Fibroblast of skin of left biceps (primary cell): ENCODE data around the gene TRAPPC1.

Source experiments
- DNase-seq, 2 experiments: peaks; one replicate each; pipeline ENCODE4 v3.0.0-alpha.2; 2013; ENCODE audit warnings: low read depth in 2 of 2

The TRAPPC1 gene

GRCh38 chr17:7940743-7941142 is 9.0 kb upstream of the TRAPPC1 start:
- no peak for DNase-seq

- no peak for DNase-seq
Observed at GRCh38 chr17:7940034-7940433, 8.3 kb upstream of the TRAPPC1 start.

- no peak for DNase-seq
Observed at GRCh38 chr17:7935859-7936258, 4.1 kb upstream of the TRAPPC1 start.

- no peak for DNase-seq
Observed at GRCh38 chr17:7932949-7933348, 1.2 kb upstream of the TRAPPC1 start.

- DNase-seq: no peak
Observed at GRCh38 chr17:7932483-7932891, 741 bp upstream of the TRAPPC1 start.

GRCh38 chr17:7930841-7931631 is 710 bp downstream of the TRAPPC1 start:
- DNase-seq: no peak

- DNase-seq: peak; percentile 20 to 28
Observed at GRCh38 chr17:7929158-7930023, 2.4 kb downstream of the TRAPPC1 start, which contains the start of gene KCNAB3. Gene KCNAB3, minus strand, starts transcription at chr17:7929856. Its CDS starts 421 bp downstream, at chr17:7929435.

GRCh38 chr17:7927596-7927995 is 4.2 kb downstream of the TRAPPC1 start:
- DNase-seq: no peak

GRCh38 chr17:7922845-7923628 is 8.7 kb downstream of the TRAPPC1 start:
- DNase-seq: peak; percentile 57 to 64

GRCh38 chr17:7922269-7922844 is 9.4 kb downstream of the TRAPPC1 start:
- DNase-seq: no peak

GRCh38 chr17:7916808-7917207 is 14.9 kb downstream of the TRAPPC1 start:
- no peak for DNase-seq

GRCh38 chr17:7916385-7916682 is 15.4 kb downstream of the TRAPPC1 start:
- no peak for DNase-seq

- DNase-seq: peak; percentile 95 to 96
Observed at GRCh38 chr17:7915611-7916384, 15.9 kb downstream of the TRAPPC1 start, which contains the start of gene RNF227. Gene RNF227, minus strand, starts transcription at chr17:7916289. Its CDS starts 94 bp downstream, at chr17:7916195.

GRCh38 chr17:7915179-7915610 is 16.6 kb downstream of the TRAPPC1 start:
- no peak for DNase-seq

- peak; percentile 43 to 45 for DNase-seq
Observed at GRCh38 chr17:7912927-7913524, 18.7 kb downstream of the TRAPPC1 start.

- no peak for DNase-seq
Observed at GRCh38 chr17:7911116-7911515, 20.6 kb downstream of the TRAPPC1 start.

GRCh38 chr17:7910711-7911110 is 21.0 kb downstream of the TRAPPC1 start:
- DNase-seq: no peak

- no peak for DNase-seq
Observed at GRCh38 chr17:7910281-7910680, 21.5 kb downstream of the TRAPPC1 start.

GRCh38 chr17:7909089-7909488 is 22.7 kb downstream of the TRAPPC1 start:
- no peak for DNase-seq
